Cerebellar nuclear complex (tissue), 1 donor: ENCODE measurements around the gene NUP54.

Experiments
- DNase-seq, 2 experiments: peaks; one replicate each; lab custom pipeline; 2025; lab: John Stamatoyannopoulos, UW

NUP54 gene

GRCh38 chr4:76144546-76144945, 3.7 kb downstream of the NUP54 start:
- no peak for DNase-seq

- DNase-seq, result no peak
Observed at GRCh38 chr4:76141241-76141640, 7.0 kb downstream of the NUP54 start.

- no peak for DNase-seq
Observed at GRCh38 chr4:76127754-76128153, 20.4 kb downstream of the NUP54 start.

GRCh38 chr4:76125816-76126215, 22.4 kb downstream of the NUP54 start:
- no peak for DNase-seq

GRCh38 chr4:76120199-76120598, 28.0 kb downstream of the NUP54 start:
- no peak for DNase-seq

GRCh38 chr4:76117536-76117935, 30.7 kb downstream of the NUP54 start:
- no peak for DNase-seq

GRCh38 chr4:76116821-76117220, 31.4 kb downstream of the NUP54 start:
- no peak for DNase-seq

GRCh38 chr4:76108467-76109181, 39.6 kb downstream of the NUP54 start:
- DNase-seq, result no peak

GRCh38 chr4:76106442-76106841, 41.8 kb downstream of the NUP54 start:
- no peak for DNase-seq

- DNase-seq, result no peak
Observed at GRCh38 chr4:76105652-76106051, 42.5 kb downstream of the NUP54 start.

GRCh38 chr4:76096076-76096475, 52.1 kb downstream of the NUP54 start:
- no peak for DNase-seq

GRCh38 chr4:76095568-76095967, 52.6 kb downstream of the NUP54 start:
- no peak for DNase-seq

- DNase-seq, result no peak
Observed at GRCh38 chr4:76091052-76091451, 57.1 kb downstream of the NUP54 start.

- DNase-seq, result no peak
Observed at GRCh38 chr4:76090241-76090691, 57.9 kb downstream of the NUP54 start.

- DNase-seq, result no peak
Observed at GRCh38 chr4:76088719-76089118, 59.5 kb downstream of the NUP54 start.

GRCh38 chr4:76087007-76087769, 61.0 kb downstream of the NUP54 start:
- peak in 1 of 2 experiments; percentile 9 for DNase-seq

- no peak for DNase-seq
Observed at GRCh38 chr4:76084542-76084941, 63.7 kb downstream of the NUP54 start.

GRCh38 chr4:76083386-76083988, 64.7 kb downstream of the NUP54 start:
- no peak for DNase-seq

- no peak for DNase-seq
Observed at GRCh38 chr4:76078033-76078613, 70.1 kb downstream of the NUP54 start.

- no peak for DNase-seq
Observed at GRCh38 chr4:76074993-76075600, 73.1 kb downstream of the NUP54 start.

- DNase-seq, result peak; percentile 47 to 72
Observed at GRCh38 chr4:76074468-76074867, 73.7 kb downstream of the NUP54 start, which contains the start of gene ART3. TSS of gene ART3 (plus strand) at chr4:76074709. CDS start at chr4:76075890, 1,181 bp downstream.

GRCh38 chr4:76072760-76073159, 75.4 kb downstream of the NUP54 start:
- no peak for DNase-seq
